ENCODE measurements around the gene SLC51B.
A peak's percentile ranks its signal among the peaks of the same experiment; 100 is the strongest.
"Not testable (repeated sequence)": the region's sequence is repeated elsewhere in the genome, so short reads cannot be mapped to it uniquely, and the experiment has no call there.

The SLC51B gene

DNA sequence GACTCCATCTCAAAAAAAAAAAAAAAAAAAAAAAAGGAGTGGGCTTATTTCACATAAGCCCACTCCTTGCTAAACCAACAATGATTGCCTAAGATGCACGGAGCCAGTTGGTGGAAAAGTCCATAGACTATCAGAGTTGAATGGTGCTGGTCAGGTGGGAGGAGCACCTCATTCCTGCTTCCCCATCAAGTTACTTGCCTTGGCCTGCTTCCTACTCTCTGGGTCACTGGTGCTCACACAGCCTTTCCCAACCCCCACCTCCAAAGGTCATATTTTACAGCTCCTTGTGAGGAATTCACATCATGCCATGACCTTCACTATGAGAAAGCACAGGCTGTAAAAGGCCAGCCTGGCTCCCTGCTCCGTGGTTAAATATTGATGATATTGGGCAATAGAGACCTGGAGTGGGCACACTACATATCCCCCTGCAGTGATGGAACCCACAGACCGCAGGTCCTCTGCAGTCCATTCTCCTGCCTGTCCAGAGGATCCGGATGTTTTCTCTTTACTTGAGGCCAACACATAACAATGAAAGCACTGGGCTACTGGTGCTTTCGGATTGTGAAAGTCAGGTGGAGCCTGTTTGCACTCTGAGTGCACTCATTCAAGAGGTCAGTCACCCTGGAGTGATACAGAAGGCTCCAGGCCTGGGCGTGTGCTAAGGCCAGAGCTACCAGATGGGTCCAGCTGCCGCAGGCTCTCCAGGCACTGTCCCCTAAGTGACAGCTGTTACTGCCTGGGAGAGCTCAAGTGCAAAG is at the start of gene SLC51B:
SLC51B (plus strand) TSS at position 664 of the 758 bp plus-strand sequence. CDS start 4,618 bp downstream, outside the sequence.
- no peak for DNase-seq (ENCODE audit: low read depth in 3 of 3)

DNA sequence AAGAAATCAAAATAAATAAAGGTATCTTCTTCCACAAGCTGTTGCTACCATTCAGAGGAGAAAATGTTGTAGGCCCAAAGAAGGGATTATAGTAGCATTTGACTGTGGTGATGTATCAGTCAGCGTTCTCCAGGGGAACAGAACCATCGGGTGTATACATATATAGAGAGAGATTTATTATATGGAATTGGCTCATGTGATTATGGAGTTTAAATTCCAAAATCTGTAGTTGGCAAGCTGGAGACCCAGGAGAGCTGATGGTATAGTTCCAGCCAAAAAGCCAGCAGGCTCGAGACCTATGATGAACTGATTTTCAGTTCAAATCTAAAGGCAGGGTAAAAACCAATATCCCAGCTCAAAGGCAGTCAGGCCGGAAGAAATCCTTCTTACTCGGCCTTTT is 48.1 kb upstream of the SLC51B start:
- DNase-seq (ENCODE audit: low read depth in 3 of 3), result no peak

DNA sequence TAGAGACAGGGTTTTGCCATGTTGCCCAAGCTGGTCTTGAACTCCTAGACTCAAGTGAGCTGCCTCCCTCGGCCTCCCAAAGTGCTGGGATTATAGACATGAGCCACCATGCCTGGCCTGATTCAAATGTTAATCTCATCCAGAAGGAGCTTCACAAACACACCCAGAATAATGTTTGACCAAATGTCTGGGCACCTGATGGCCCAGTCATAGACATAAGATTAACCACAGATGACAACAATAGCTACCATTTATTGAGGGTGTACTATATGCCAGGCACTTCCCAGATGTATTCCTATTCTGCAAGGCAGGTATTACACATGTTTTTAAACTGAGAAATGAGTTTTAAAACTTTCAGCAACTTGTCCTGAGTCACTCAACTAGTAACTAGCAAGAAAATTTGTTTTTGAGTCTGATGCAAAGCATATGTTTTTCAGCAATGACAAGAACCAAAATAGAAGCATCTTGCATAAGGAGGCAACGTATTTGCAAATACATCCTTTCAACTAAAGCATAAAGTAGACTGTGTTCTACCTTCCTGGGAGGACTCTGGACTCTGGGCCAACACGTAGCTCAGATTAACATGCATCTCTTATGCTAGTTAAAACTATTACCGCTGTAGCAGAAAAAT is 47.3 kb upstream of the SLC51B start:
- DNase-seq (ENCODE audit: low read depth in 3 of 3), result no peak

DNA sequence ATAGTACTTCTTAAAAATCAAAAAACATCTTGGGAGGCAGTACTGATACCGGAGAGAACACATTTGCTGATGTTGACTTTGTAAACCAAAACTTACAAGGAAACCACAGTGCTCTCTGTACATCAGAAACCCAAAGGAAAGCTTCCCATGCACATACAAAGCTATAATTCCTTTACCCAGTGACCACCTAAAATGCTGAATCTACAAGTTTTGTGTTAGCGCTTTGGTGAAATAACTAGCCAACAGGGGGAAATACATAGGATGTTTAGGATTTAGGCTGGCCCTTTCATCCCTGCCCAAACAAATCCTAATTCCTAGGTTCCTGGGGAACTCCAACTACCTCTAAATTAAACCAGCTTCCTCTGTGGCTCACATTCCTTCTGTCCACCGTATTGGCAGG is 40.2 kb upstream of the SLC51B start:
- DNase-seq (ENCODE audit: low read depth in 3 of 3), result no peak

DNA sequence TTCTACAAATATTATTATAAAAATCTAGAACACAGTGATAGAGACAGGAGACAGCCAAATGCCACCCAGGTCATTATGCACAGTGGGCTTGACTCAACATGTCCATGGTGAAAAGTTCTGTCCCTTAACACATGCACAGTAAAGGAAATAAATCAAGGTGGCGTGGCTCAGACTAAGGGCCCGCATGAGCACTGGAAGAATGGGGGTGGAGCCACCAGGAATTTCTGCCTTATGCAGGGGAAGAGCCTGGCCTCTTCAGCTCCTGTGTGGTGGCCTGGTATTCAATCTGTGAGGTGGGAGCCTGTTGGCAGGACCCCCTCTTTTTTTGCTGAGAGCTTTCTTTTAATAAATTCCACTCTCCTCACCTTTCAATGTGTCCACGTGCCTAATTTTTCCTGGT is 38.3 kb upstream of the SLC51B start:
- DNase-seq (ENCODE audit: low read depth in 3 of 3), result no peak

DNA sequence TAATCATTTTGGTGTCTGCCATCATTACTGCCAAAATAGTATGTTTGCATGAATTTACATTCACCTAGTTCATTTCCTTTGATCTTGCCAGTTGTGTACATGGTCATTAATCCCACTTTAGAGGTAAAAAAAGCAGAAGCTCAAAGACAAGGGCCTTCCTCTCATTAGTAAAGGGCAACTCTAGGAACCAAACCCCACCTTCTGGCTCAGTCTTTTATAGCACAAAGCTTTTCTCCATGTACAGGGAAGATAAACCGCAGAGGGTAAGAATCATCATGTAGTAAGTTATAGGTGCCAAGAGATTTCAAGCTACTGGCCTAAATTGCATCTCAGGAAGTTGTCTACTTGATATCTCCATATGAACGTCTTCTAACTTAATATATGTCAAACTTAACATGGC is 36.2 kb upstream of the SLC51B start:
- DNase-seq (ENCODE audit: low read depth in 3 of 3), result no peak

DNA sequence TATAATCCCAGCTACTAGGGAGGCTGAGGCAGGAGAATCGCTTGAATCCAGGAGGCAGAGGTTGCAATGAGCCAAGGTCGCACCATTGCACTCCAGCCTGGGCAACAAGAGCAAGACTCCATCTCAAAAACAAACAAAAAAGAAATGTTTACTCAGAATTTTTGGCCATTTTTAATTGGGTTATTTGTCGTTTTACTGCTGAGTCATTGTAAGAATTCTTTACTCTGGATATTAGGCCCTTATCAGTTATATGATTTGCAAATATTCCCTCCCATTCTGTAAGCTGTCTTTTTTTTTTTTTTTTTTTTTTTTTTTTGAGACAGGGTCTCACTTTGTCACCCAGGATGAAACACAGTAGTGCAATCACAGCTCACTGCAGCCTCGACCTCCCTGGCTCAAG is 34.0 kb upstream of the SLC51B start:
- DNase-seq (ENCODE audit: low read depth in 3 of 3), result not testable (repeated sequence)

DNA sequence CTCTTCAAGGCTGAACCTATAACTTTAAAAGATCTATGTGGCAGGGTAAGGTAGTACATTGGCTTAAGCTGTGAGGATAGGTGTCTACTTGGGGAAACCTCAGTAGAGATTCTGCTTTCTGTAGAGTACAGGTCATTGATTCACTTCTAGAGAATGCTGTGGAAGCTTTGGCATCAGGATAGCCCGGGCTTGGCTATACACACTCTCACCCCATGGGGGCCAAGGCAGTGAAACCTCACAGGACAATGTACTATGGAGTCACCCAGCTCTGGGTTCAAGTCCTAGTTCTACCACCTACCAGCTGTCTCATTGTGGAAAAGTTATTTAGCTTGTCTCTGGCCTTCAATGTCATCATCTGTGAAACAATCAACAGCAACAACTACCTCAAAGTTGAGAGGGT is 24.8 kb upstream of the SLC51B start:
- DNase-seq (ENCODE audit: low read depth in 3 of 3), result no peak

DNA sequence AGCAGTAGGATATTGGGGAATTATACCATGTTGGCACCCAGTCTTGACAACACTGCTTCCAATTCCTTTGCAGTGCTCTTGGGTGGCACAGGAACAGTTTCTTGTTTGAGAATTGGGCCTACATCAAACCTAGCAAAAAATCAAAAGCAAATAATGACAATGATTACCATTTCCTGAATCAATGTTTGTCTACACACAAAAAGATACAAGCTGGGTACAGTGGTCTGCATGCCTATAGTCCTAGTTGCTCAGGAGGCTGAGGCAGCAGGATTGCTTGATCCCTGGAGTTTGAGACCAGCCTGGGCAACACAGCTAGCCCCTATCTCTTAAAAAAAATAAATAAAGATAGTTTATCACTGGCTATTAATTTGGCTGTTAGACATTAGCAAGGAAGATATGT is 23.7 kb upstream of the SLC51B start:
- no peak for DNase-seq (ENCODE audit: low read depth in 3 of 3)

DNA sequence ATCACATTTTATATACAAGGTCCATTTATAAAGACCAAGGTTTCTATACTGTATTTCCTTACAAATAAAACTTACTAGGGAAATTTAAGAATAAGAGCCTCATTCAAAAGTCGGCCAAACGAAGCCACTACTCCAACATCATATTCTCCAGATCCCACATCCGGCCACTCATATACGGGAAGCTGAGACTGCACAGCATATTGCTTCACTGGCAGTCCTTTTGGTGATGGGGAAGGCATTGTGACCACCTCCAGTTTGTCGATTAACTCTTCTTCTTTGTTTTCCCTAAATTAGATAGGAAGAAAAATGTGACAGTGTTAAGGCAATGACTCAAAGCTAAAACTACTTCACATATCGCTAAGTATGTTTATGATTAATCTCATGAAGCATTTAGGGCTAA is 18.4 kb upstream of the SLC51B start:
- DNase-seq (ENCODE audit: low read depth in 3 of 3), result no peak

DNA sequence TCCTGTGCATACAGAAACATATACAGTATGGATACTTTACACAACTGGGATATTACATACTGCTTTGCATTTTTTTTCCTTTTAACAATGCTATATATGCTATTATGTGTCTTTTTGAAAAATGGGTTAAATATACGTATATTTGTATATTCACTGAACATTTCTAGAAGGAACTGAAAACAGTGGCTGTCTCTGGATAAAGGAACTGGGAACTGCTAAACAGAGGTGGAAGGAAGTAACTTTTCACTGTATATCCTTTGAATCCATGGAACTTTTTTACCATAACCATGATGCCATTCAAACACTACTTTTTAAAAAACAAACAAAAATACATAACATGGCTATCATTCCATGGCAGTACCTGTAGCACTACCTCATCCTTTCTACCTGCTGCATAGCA is 17.6 kb upstream of the SLC51B start:
- no peak for DNase-seq (ENCODE audit: low read depth in 3 of 3)

DNA sequence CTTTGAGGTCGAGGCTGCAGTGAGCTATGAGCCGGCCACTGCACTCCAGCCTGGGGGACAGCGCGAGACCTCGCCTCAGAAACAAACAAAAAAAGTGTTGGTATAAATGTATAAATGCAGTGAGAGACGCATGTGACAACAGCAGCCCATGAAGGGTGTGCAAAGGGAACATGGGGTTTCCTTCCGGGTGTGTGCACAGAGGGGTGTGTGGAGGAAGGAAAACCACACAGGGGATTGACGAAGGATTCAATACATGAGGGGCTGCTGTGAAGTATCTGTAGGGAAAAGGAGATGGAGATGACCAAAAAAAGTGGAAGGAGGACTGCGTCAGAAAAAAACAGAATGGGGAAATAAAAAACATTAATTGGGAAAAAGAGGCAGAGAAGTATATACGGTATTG is 16.8 kb upstream of the SLC51B start:
- no peak for DNase-seq (ENCODE audit: low read depth in 3 of 3)

DNA sequence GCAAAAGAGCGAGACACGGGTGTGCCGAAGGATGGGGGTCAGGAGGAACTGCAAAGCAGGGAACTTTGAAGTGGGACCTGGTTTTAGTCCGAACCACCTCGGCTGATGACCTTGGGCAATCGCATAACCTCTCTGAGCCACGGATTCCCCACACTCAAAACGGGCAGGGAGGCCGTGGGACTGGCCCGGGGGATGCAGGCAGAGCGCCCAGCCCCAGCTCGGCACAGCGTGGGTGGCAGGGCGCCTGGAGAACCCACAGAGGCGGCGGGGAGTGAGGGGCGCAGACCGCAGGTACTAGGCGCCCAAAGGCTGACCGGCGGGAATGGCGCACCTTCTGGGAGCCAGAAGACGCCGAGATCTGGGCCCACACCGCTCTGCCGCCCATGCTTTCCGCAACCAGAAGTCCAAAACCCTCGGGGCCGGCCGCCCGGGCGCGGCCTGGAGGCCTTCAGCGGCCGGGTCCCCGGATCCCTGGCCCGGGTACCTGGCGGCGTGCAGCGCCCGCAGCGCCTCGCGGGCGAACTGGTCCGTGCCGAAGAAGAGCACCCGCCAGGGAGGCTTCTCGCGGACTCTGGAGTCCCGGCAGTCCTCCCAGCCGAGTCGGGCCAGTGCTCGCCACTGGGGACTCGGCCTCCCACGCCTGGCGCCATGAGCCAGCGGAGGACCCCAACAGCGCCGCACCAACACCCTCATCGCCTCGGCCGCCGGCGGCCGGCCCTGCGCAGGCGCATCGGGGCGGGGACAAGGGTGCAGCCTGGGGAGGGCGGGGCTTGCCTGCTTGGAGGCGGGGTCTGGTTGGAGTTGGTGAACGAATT is 16.1 kb upstream of the SLC51B start, which contains the start of gene MTFMT:
MTFMT (minus strand) TSS at position 719 of the 815 bp plus-strand sequence; CDS start at position 693, 26 bp downstream.
- peak; percentile 77 to 98 (median 92) for DNase-seq (ENCODE audit: low read depth in 3 of 3)

DNA sequence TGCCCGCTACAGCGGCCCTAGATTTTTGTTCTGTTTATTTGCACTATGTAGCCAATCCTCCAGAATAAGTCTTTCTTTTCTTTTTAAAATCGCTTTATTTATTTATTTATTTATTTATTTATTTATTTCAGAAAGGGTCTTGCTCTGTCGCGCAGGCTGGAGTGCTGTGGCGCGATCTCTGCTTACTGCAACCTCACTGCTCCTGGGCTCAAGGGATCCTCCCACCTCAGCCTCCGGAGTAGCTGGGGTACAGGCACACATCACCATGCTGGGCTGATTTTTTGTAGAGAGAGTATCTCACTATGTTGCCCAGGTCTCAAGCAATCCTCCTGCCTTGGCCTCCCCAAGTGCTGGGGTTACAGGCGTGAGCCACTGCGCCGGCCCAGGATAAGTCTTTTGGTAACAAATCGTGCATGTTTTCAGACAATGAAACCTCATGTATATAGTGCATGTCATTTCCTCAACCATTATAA is 15.4 kb upstream of the SLC51B start:
- no peak for DNase-seq (ENCODE audit: low read depth in 3 of 3)

DNA sequence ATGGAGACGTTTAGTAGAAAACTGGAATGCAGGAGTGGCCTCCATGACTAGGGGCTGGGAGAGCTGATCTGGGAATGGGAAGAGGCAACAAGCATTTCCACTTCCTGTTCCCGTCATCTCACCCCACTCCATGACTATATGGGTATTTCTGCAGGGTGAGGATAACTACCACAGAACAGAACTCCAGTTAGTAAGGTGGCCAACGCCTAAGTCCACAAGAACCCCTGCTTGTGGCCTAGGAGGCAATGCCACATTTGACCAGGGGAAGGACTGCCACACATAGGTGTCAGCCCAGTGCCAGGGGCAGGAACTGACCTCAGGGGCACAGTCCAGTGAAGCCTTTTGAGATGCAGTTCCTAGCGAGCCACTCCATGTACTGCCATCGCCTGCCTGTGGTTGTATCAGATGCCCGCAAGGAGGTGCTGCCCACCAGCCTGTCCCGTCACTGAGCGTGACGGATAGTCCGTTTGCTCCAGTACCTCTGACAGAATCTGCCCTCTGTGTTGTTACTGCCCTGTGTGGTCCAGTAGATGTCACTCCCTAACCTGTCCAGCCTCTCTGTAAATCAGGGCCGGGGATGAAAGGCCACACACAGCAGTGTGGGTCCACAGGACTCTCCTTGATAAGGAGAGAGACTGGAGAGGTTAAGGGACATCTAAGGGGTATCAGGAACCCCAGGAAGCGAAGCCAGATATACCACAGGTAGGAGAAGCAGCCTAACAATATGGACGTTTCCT is 12.2 kb upstream of the SLC51B start:
- no peak for DNase-seq (ENCODE audit: low read depth in 3 of 3)

DNA sequence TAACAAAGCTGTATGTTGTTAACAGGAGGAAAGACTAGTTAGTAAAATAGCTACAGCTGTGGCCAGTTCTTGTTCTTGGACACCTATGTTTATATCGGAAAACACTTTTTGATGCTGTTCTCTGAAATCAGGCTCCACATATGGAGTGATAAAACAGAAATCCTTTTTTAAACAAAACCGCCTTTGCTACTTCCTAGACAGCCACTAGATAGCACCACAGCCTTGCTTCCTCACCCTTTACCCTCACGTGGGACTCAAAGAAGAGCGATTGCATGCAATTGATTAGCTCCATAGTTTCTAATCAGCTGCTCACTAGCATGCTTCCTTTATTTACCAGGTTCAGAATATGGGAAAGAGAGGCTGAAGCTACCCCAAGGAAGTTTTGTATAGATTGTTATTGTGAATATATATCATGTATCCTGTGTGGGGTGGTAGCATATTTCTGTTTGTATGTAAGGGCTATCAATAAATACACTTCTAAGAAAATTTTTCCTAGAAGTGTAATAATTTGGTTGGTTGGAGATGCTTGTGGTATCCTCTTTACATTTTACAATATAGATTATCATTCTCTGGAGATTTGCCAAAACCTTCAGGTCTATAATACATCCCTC is 11.4 kb upstream of the SLC51B start:
- DNase-seq (ENCODE audit: low read depth in 3 of 3), result no peak

DNA sequence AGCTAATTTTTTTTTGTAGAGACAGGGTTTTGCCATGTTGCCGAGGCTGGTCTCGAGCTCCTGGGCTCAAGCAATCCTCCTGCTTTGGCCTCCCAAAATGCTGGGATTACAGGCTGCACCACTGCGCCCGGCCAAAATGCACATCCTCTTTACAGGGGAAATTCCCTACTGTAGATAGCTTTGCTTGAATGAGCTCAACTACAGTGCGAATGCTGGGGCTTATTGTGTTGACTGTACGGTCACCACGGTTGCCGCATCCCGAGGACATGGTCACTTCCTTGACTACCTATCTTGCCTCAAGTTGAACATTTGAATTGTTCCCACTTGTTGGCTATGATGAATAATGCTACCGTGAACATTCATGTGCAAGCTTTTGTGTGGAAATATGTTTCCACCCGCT is 10.5 kb upstream of the SLC51B start:
- no peak for DNase-seq (ENCODE audit: low read depth in 3 of 3)

DNA sequence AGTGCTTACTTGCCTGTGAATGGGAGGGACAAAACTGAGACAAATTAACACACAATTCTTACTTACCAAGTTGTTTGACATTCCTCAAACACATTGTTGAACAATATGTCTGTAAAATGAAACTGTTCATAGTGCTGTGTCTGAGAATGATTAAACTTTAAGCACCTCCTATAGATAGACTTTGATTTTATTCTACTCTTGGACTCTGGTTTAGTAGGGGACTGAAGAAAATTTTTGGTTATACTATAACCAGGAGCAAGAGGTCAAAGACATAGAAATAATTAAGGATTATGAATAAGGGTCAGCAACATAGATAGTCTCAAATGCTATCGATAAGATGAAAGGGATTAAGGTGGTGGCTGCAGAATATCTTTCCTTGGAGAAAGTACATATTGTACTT is 7.9 kb upstream of the SLC51B start:
- DNase-seq (ENCODE audit: low read depth in 3 of 3), result no peak

DNA sequence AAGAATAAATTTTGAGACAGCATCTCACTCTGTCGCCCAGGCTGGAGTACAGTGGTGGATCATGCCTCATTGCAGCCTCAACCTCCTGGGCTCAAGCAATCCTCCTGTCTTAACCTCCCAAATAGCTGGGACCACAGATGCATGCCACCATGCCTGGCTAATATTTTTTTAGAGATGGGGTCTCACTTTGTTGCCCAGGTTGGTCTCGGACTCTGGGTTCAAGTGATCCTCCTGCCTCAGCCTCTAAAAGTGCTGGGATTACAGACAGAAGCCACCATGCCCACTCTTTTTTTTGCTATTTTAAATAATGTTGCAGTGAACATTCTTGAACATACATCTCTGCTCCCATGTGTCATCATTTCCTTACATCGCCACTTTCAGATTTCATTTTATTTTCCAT is 6.8 kb upstream of the SLC51B start:
- DNase-seq (ENCODE audit: low read depth in 3 of 3), result no peak

DNA sequence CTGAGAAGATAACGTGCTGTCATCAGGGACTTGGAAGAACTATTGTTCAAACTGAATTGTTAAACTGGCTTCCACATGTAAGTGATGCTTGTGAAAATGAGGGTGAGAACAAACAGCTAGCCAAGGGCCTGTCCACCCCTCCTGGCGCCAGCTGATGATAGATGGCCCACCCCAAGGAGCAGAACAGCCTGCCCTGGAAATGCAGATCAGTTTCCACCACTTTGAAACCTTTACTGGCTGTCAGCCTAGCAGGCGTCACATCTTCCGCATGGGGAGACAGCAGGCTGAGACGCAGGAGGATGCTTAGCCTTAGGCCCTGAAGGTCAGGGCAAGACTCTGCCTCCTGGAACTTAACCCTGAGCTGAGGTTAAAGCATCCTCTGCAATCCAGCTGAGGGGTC is 6.4 kb upstream of the SLC51B start:
- no peak for DNase-seq (ENCODE audit: low read depth in 3 of 3)

DNA sequence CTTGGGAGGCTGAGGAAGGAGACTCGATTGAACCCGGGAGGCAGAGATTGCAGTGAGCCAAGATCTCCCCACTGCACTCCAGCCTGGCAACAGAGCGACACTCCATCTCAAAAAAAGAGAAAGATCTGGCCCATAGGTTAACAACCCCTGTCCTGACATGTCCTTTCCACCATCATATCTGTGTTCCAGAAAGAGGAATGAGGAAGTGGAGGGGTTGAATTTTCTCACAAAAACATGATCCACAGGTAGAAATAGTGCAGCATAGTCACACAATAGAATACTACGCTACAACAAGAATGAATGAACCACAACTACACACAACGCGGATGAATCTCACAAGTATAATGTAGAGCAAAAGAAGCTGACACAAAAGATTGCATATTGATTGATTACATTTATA is 4.7 kb upstream of the SLC51B start:
- no peak for DNase-seq (ENCODE audit: low read depth in 3 of 3)

All from stimulated activated CD4-positive, alpha-beta T cell treated with anti-CD3 and anti-CD28 coated beads, TNF-alpha, amount 100 ng/mL, for 48 hours (primary cell).